ACC112 (cell line): Measurements from ENCODE around the gene KCNMA1.
A peak's percentile ranks its signal among the peaks of the same experiment; 100 is the strongest.

ENCODE experiments used
- H2AFZ ChIP-seq: fragments of 200-600 bp; sonication (generic); one replicate; pipeline ENCODE4 v1.6.0; 2017; ENCODE audit warnings: antibody characterized with exemption, low read length; ENCODE audit not compliant: unreplicated experiment
- H3K27ac ChIP-seq: fragments of 200-600 bp; sonication (generic); 2 replicates; pipeline ENCODE4 v1.5.1; 2014; ENCODE audit warnings: low read depth, mild to moderate bottlenecking, antibody characterized with exemption, low read length, moderate library complexity
- H3K27me3 ChIP-seq: fragments of 200-600 bp; sonication (generic); 2 replicates; pipeline ENCODE4 v1.6.1; 2014; ENCODE audit warnings: mild to moderate bottlenecking, antibody characterized with exemption, low read length, moderate library complexity, mixed read lengths; ENCODE audit not compliant: insufficient read depth
- H3K36me3 ChIP-seq: fragments of 200-600 bp; sonication (generic); 2 replicates; pipeline ENCODE4 v1.6.1; 2016; ENCODE audit warnings: mild to moderate bottlenecking, antibody characterized with exemption, low read length, moderate library complexity, mixed read lengths; ENCODE audit not compliant: insufficient read depth
- H3K4me1 ChIP-seq: fragments of 200-600 bp; sonication (generic); one replicate; pipeline ENCODE4 v1.6.1; 2016; ENCODE audit warnings: low read length, mixed read lengths; ENCODE audit not compliant: insufficient read depth, unreplicated experiment, control insufficient read depth
- H3K4me3 ChIP-seq: fragments of 200-600 bp; sonication (generic); 2 replicates; pipeline ENCODE4 v1.5.1; 2014; ENCODE audit warnings: mild to moderate bottlenecking, low read depth, low read length
- H3K79me2 ChIP-seq: fragments of 200-600 bp; sonication (generic); one replicate; pipeline ENCODE4 v1.6.0; 2016; ENCODE audit warnings: low read length; ENCODE audit not compliant: control insufficient read depth, unreplicated experiment, insufficient read depth

KCNMA1 gene

DNA sequence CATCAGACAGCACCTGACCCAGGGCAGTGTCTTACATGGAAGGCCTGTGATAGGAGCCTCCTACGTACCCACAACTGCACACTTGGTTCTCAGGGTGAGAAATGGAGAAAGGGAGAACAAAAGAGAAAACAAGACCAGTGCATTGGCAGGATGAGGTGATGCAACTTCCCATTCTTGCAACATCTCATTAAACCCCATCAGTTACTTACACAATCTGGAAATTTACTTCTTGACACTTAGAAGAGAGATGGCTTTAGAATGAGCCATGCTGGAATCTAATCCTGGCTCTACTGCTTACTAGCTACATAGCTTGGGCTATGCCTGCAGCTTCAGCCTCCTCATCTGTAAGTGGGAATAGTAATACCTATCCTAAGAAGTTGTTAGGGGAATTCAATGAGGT is 391.7 kb downstream of the KCNMA1 start:
- no peak overlapping the region for H3K4me3 ChIP-seq
- H2AFZ ChIP-seq = peak overlapping the region; percentile 23
- no peaks in the 10 kb centered on the region for H3K79me2 ChIP-seq
- H3K27me3 ChIP-seq = no peaks in the 10 kb centered on the region
- H3K27ac ChIP-seq = peak overlapping the region; percentile 18; the same call in 1 of the 2 replicates
- H3K36me3 ChIP-seq = no peaks in the 10 kb centered on the region
- peaks cover 47% of the 10 kb centered on the region for H3K4me1 ChIP-seq

DNA sequence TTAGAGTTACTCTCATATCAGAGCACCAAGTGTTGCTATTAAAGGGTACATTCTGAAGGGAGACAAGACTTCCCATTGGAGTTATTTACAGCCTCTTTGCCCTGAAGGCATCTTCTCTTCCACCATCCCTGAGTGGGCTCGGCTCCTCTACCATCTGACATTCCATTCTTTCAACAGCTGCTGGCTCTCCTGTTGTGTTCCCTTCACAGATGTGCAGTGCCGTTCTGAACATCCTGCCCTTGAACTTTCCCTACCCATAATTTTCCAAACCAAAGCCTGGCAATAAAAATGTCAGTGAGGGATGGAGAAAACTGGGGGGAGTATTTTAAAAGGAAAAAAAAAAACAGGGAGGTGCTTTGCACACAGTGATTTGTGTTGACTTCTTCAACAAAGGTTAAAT is 392.9 kb downstream of the KCNMA1 start:
- Histone ChIP-seq H3K27ac (no peak overlapping the region), H2AFZ (no peak overlapping the region), H3K27me3 (no peaks in the 10 kb centered on the region), H3K4me1 (peaks cover 47% of the 10 kb centered on the region), H3K36me3 (no peaks in the 10 kb centered on the region), H3K4me3 (no peak overlapping the region), H3K79me2 (no peaks in the 10 kb centered on the region)

DNA sequence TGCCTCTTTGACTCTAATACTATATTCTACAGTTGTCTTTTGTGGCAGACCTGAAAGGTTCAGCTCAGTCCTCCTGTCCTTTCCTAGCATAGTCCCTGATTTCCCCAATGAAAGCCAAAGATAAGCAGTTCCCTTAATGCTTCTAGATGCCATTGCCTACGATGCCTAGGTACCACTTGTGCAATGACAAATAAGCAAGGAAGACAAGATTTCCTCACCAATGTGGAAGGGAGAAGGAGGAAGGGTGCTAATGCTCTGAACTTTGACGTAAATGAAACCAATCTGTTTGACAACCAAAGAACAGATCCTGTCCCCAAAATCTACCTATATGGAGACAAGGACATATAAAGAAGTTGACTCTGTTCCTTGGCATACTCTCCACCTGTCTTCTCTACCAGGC is 393.3 kb downstream of the KCNMA1 start:
- H3K4me3 ChIP-seq = no peak overlapping the region
- no peak overlapping the region for H3K27ac ChIP-seq
- H3K4me1 ChIP-seq = peaks cover 47% of the 10 kb centered on the region
- H3K27me3 ChIP-seq = no peaks in the 10 kb centered on the region
- no peaks in the 10 kb centered on the region for H3K79me2 ChIP-seq
- H2AFZ ChIP-seq = no peak overlapping the region
- H3K36me3 ChIP-seq = no peaks in the 10 kb centered on the region

DNA sequence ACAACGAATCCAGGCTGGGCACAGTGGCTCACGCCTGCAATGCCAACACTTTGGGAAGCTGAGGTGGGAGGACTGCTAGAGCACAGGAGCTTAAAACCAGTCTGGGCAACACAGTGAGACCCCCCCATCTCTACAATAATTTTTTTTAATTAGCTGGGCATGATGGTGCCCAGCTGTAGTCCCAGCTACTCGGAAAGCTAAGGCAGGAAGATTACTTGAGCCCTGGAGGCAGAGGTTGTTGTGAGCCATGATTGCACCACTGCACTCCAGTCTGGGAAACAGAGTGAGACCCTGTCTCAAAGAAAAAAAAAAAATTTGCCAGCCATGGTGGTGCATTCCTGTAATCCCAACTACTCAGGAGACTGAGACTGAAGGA is 396.3 kb downstream of the KCNMA1 start:
- H3K27me3 ChIP-seq = no peaks in the 10 kb centered on the region
- H3K79me2 ChIP-seq = no peaks in the 10 kb centered on the region
- no peak overlapping the region for H2AFZ ChIP-seq
- H3K4me3 ChIP-seq = no peak overlapping the region
- no peak overlapping the region for H3K27ac ChIP-seq
- no peaks in the 10 kb centered on the region for H3K36me3 ChIP-seq
- H3K4me1 ChIP-seq = peaks cover 40% of the 10 kb centered on the region

DNA sequence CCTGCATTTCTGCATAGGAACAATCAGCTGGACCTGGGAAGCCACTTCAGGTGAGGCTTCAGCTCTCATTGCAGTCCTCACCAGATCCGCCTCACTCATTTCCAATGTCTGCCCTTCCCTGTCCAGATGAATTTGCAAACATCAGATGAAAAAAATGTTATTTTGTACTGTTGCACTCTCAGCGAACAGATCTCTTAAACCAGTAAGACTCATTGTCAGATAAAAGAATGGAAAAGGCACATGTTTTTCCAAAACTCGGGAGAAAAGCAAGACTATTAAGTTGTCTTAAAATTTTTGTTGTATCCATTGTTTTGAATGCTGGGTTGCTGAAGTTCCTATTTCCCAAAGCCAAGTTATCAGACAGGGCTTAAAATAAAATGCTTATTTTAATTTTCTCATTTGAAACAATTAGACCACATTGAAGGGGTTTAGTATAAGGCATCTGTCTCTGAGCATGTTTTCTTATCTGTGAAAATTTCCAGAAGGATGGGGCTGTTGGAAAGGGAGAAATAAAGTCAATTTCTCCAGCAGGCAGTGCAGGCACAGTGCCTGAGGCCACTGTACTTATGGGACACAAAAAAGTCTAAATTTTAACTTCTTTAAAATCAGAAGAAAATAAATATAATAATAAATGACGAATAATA is 396.8 kb downstream of the KCNMA1 start:
- Histone ChIP-seq H3K27me3 (no peaks in the 10 kb centered on the region), H3K4me1 (peaks cover 35% of the 10 kb centered on the region), H2AFZ (no peak overlapping the region), H3K36me3 (no peaks in the 10 kb centered on the region), H3K4me3 (no peak overlapping the region), H3K79me2 (no peaks in the 10 kb centered on the region), H3K27ac (no peak overlapping the region)

DNA sequence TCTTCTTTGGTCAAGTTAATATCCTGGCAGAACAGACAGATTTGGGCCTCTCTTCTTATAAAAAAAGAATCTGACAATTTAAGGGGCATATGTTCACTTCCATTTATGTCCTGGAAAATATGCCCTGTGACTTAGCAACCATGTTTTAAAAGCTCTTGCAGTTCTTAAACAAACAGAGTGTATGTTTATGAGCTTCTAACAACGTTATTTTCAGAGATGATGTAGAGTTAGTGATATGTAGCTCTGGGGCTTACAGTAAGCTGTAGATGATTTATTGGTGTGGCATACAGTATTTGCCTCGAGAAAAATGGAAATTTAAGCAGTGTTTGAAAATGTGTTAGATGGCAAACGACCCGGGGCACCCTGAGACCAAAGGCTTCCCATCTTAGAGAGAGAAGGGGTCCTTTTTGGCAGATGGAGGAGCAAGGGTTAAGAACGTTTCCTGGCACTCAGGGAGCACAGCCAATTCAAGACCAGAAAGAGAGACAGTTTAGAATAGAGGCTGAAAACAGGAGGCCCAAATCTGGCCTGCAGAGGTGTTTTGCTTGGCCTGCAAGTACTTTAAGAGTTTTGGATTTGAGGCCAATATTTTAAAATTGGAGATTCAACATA is 397.5 kb downstream of the KCNMA1 start:
- H2AFZ ChIP-seq = no peak overlapping the region

DNA sequence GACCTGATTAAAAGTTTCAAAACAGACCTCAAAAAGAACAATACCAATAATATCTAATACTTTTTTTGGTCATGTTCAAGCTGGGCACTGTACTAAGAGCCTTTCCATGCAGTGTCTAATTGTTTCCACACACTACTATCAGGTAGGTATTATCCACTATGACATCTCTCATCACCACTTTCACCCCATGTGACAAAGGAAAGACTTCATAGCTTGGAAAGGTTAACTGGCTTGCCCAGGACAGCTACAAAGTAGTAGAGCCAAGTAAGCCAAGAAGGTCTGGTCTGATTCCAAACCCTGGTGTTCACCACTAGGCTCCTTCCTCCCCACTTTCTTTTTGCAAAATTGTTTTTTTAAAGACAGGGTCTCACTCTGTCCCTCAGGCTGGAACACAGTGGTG is 400.5 kb downstream of the KCNMA1 start:
- H3K4me1 ChIP-seq = peaks cover 11% of the 10 kb centered on the region
- H3K27ac ChIP-seq = no peak overlapping the region

More for the DNA sequence above, 397.5 kb downstream of the KCNMA1 start:
- peaks cover 28% of the 10 kb centered on the region for H3K4me1 ChIP-seq
- no peak overlapping the region for H3K27ac ChIP-seq
- no peaks in the 10 kb centered on the region for H3K36me3 ChIP-seq
- H3K79me2 ChIP-seq = no peaks in the 10 kb centered on the region
- H3K4me3 ChIP-seq = no peak overlapping the region
- H3K27me3 ChIP-seq = no peaks in the 10 kb centered on the region

DNA sequence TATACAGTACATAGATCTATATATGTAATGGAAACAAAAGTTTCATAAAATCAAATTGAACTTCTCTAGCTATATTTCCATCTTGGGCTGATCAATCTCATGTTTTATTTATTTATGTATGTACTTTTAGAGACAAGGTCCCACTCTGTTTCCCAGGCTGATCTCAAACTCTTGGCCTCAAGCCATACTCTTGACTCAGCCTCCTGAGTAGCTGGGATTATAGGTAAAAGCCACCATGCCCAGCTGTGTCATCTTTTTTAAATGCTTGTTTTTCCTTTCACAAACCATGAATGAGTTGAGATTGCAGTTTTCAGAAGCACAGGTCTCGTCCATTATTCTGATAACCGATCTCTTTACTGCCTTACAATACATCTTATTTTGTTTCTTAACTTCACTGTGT is 400.9 kb downstream of the KCNMA1 start:
- H3K4me1 ChIP-seq = peaks cover 7% of the 10 kb centered on the region
- H3K79me2 ChIP-seq = no peaks in the 10 kb centered on the region
- no peak overlapping the region for H3K27ac ChIP-seq
- H2AFZ ChIP-seq = no peak overlapping the region
- H3K27me3 ChIP-seq = no peaks in the 10 kb centered on the region
- H3K36me3 ChIP-seq = no peaks in the 10 kb centered on the region
- no peak overlapping the region for H3K4me3 ChIP-seq

More for the DNA sequence above, 400.5 kb downstream of the KCNMA1 start:
- no peaks in the 10 kb centered on the region for H3K36me3 ChIP-seq
- H2AFZ ChIP-seq = no peak overlapping the region
- no peak overlapping the region for H3K4me3 ChIP-seq
- no peaks in the 10 kb centered on the region for H3K27me3 ChIP-seq
- H3K79me2 ChIP-seq = no peaks in the 10 kb centered on the region

DNA sequence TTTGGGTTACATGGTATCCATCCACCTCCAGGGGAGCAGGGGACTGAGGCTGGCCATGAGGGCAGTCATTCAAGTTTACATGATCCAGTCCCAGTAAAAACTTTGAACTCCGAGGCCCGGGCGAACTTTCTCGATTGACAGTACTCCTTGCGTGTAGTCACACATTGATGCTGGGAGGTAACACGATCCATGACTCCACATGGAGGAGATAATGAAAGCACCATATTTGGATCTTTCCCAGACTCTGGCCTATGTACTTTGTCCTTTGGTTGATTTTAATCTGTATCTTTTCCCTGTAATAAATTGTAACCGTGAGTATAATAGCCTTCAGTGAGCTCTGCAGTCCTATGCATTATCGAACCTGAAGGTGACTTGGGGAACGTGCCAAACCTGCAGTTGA is 401.6 kb downstream of the KCNMA1 start:
- H3K79me2 ChIP-seq = no peaks in the 10 kb centered on the region
- H3K27ac ChIP-seq = no peak overlapping the region
- H3K4me1 ChIP-seq = peaks cover 7% of the 10 kb centered on the region
- no peaks in the 10 kb centered on the region for H3K36me3 ChIP-seq
- H3K4me3 ChIP-seq = no peak overlapping the region
- H2AFZ ChIP-seq = no peak overlapping the region
- no peaks in the 10 kb centered on the region for H3K27me3 ChIP-seq

DNA sequence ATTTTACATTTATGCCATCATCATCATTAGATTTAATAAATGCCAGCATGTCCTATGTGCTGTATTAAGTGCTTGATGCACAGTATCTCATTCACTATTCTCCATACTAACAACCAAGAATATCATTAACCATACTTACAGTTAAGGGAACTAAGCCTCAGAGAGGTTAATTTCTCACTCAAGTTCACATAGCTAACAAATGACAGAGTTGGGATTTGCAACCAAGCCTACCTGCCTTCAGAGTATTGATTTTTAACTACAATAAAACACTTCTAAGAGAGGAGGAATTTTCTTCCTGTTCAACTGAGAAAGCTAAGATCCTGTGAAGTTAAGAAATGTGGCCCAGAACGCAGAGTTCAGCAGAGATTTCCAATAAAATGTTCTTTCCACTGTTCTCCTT is 403.0 kb downstream of the KCNMA1 start:
- no peaks in the 10 kb centered on the region for H3K36me3 ChIP-seq
- no peak overlapping the region for H3K4me3 ChIP-seq
- H3K79me2 ChIP-seq = no peaks in the 10 kb centered on the region
- H2AFZ ChIP-seq = no peak overlapping the region
- no peaks in the 10 kb centered on the region for H3K27me3 ChIP-seq
- no peak overlapping the region for H3K27ac ChIP-seq
- peaks cover 19% of the 10 kb centered on the region for H3K4me1 ChIP-seq

DNA sequence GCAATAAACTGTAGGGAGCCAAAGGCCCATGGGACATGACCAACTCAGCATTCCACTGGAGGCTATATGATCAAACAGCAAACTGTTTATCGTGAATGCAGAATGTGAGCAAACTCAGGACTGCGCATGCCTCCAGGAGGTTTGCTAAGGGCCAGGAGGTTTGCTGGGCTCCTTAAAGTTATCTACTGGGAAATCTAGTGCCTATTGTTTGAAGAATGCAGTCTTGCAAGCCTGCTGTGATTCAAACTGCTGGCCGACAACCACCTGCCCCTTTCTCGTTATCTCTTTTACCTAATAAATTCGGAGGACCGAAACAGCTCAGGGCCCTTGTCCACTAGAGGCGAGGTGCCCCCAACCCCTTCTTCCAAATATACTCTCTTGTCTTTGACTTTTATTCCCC is 404.1 kb downstream of the KCNMA1 start:
- no peaks in the 10 kb centered on the region for H3K36me3 ChIP-seq
- no peaks in the 10 kb centered on the region for H3K79me2 ChIP-seq

More for the DNA sequence above, 404.1 kb downstream of the KCNMA1 start:
- no peaks in the 10 kb centered on the region for H3K27me3 ChIP-seq
- no peak overlapping the region for H2AFZ ChIP-seq
- H3K4me1 ChIP-seq = peaks cover 22% of the 10 kb centered on the region
- no peak overlapping the region for H3K4me3 ChIP-seq
- no peak overlapping the region for H3K27ac ChIP-seq
